AG09309 (cell line): ENCODE measurements around the gene SLAMF9.

ENCODE experiments used
- DNase-seq: peaks from one replicate; pipeline ENCODE4 v3.0.0-alpha.2; 2010; ENCODE audit warnings: low read depth
- H3K4me3 ChIP-seq: 2 replicates; pipeline ENCODE4 v1.5.1; 2011; ENCODE audit warnings: mild to moderate bottlenecking, low read depth, low read length, moderate library complexity; ENCODE audit not compliant: control insufficient read depth
- CTCF ChIP-seq: IDR thresholded peaks from 2 replicates; pipeline ENCODE4 v1.5.1; 2011; ENCODE audit warnings: mild to moderate bottlenecking, low read depth, low read length, inconsistent platforms; ENCODE audit not compliant: insufficient read depth, control insufficient read depth; ENCODE audit errors: missing control alignments

SLAMF9 gene

GRCh38 chr1:159979257-159979656, 25.2 kb upstream of the SLAMF9 start:
- H3K4me3 ChIP-seq: no peak overlapping the region
- no peak for DNase-seq

DNA sequence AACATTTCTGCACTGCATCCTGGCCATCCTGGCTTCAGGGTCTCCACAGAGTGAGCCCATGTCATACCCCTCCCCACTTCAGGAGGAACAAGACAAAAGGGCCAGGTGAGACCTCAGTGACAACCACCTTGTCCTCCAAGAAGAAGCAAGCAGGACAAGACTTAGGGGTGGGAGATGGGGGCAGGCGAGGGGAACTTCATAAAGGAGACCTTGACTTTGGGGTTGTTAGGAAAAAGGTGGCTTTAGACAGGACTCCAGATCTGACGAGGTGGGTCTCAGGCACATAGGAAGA, 24.0 kb upstream of the SLAMF9 start:
- H3K4me3 ChIP-seq: no peak overlapping the region
- no peak for TF ChIP-seq CTCF
- DNase-seq: no peak

More at GRCh38 chr1:159979257-159979656, 25.2 kb upstream of the SLAMF9 start:
- TF ChIP-seq CTCF: no peak

GRCh38 chr1:159977364-159978106, 23.5 kb upstream of the SLAMF9 start:
- H3K4me3 ChIP-seq: no peak overlapping the region
- DNase-seq: no peak
- TF ChIP-seq CTCF: no peak

DNA sequence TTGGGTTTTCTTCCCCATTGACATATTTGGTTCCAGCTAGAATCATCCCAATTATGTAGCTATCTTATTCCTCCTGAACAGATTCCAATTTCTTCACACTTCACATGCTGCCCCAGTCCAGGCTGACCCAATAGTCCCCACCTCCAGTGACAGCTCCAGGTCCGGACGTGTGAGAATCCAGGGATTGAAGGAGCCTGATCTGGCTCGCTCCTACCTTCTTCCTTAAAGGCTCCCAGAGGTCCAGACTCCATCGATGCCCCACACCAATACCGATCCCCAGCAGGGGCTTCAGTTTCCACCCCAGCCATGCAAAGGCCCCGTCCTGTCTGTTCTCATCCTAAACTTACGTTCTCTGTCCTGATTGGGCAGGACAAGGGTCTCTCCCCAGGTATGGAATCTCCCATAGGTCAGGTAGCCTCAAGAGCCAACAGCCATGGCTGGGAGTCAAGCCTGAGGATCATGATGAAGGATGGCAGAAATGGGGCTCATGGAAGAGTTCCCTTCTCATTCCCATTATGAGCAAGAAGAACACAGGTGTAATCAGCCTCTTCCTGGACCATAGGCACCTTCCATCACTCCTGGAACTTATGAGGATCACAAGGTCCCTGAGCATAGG, 20.4 kb upstream of the SLAMF9 start:
- no peak for DNase-seq

DNA sequence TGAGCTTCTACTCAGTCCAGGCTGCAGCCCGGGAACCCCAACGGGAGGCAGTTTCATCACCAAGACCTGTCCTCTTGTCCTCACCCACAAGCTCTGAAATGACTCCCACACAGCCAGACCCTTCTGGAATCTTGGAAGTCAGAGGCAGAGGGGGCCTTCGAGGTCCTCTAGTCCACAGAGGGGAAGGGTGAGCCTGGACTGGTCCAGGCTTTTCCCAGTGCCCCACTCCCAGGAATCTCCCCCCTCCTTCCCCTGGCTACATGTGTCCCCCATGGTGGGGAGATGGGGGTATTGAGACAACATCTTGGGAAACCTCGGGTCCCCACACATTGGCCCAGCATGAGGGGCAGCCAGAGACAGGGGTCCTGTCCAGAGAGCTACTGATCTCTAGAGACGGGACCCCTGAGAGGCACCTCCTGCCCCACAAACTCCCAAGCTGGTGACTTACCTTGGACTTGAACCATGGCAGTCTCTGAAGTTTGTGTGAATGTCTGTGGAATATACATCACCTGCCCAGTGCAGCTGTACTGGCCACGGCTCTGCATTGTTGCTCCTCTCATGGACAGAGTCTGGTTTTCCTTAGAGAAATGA, 19.4 kb upstream of the SLAMF9 start:
- no peak overlapping the region for H3K4me3 ChIP-seq
- no peak for DNase-seq
- no peak for TF ChIP-seq CTCF

More for the DNA sequence above, 20.4 kb upstream of the SLAMF9 start:
- no peak overlapping the region for H3K4me3 ChIP-seq
- no peak for TF ChIP-seq CTCF

GRCh38 chr1:159972443-159973205, 18.6 kb upstream of the SLAMF9 start:
- no peak for DNase-seq
- no peak overlapping the region for H3K4me3 ChIP-seq
- no peak for TF ChIP-seq CTCF
